ENCODE measurements around the gene AXIN2. TPM values are rescaled to one million over a fixed set of nuclear protein-coding genes. Genes with fewer than 3 reads are reported as not detected.
"Not testable (repeated sequence)": the region's sequence is repeated elsewhere in the genome, so short reads cannot be mapped to it uniquely, and the experiment has no call there.

The AXIN2 gene
- total RNA-seq, 4 donors from 2014 or later, result 17.2 to 63.4 (median 49.3) TPM

DNA sequence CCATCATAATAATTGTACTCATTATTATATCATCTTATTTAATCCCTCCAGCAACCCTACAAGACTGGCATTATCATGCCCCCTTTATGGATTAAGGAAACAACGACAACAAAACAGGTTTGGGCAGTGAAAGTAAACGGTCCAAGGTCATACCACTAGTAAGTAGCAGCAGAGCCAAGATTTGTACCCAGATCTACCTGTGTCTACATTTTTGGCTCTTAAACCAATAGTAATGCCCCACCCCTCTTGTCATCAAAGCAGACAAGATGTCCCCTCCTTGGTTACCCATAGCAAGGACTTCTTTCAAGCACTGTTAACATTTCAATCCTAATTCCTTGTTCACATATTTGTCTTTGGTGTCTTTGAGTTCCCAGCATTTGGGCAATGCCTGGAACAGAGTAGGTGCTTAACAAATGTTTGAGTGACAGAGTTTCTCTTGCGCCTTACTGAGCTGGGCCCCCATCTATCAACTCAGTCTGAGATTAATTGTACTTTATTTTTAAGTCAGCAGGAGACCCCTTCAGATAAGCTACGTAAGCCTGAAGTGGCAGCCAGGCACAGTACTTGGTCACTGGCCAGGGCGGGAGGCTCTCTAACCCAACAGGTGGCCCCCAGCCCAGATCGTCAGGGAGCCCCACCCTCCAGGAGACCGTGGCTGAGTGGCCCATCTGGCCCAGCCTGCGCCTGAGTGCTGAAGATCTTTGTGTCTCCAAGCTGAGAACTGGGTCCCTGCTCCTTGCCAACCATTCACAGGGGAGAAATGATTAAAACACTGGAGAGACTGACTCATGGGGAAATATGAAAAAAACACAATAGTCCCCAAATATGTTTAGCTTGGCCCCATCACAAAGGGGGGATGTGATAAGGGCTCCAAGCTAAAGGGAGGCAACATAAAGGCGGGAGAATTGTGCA, 75.8 kb downstream of the AXIN2 start:
- WGBS, result 75% methylated on average over 9 of the region's 9 CpGs
- peaks cover 0 to 3% (median 0%) of the 10 kb centered on the region in 4 donors for H3K4me1 ChIP-seq
- no peak overlapping the region for H3K4me3 ChIP-seq
- H3K27me3 ChIP-seq, result no peaks in the 10 kb centered on the region
- intact Hi-C loops (cut with DNase I), result no loop called here
- no peaks in the 10 kb centered on the region for H3K9me3 ChIP-seq
- no peak for DNase-seq (ENCODE audit: extremely low spot score)
- H3K27ac ChIP-seq (replicated peaks in 1 of 4), result no peak overlapping the region
- no peak for TF ChIP-seq EP300 (IDR thresholded peaks at IDR 0.05)
- TF ChIP-seq, protein P1, sequence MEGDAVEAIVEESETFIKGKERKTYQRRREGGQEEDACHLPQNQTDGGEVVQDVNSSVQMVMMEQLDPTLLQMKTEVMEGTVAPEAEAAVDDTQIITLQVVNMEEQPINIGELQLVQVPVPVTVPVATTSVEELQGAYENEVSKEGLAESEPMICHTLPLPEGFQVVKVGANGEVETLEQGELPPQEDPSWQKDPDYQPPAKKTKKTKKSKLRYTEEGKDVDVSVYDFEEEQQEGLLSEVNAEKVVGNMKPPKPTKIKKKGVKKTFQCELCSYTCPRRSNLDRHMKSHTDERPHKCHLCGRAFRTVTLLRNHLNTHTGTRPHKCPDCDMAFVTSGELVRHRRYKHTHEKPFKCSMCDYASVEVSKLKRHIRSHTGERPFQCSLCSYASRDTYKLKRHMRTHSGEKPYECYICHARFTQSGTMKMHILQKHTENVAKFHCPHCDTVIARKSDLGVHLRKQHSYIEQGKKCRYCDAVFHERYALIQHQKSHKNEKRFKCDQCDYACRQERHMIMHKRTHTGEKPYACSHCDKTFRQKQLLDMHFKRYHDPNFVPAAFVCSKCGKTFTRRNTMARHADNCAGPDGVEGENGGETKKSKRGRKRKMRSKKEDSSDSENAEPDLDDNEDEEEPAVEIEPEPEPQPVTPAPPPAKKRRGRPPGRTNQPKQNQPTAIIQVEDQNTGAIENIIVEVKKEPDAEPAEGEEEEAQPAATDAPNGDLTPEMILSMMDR (IDR thresholded peaks at IDR 0.05), result no peak
- no peak for TF ChIP-seq POLR2A (IDR thresholded peaks at IDR 0.05; ENCODE audit: low read depth)
- TF ChIP-seq POLR2AphosphoS5 (IDR thresholded peaks at IDR 0.05), result no peak
- no peaks in the 10 kb centered on the region for H3K36me3 ChIP-seq

GRCh38 chr17:65484405-65484804, 77.0 kb downstream of the AXIN2 start:
- WGBS, result 95% methylated on average over 15 of the region's 24 CpGs
- H3K4me3 ChIP-seq; H3K9me3 ChIP-seq; H3K27ac ChIP-seq (replicated peaks in 1 of 4); H3K27me3 ChIP-seq; DNase-seq (ENCODE audit: extremely low spot score); intact Hi-C loops (cut with DNase I); H3K4me1 ChIP-seq; H3K36me3 ChIP-seq: not testable (repeated sequence)

DNA sequence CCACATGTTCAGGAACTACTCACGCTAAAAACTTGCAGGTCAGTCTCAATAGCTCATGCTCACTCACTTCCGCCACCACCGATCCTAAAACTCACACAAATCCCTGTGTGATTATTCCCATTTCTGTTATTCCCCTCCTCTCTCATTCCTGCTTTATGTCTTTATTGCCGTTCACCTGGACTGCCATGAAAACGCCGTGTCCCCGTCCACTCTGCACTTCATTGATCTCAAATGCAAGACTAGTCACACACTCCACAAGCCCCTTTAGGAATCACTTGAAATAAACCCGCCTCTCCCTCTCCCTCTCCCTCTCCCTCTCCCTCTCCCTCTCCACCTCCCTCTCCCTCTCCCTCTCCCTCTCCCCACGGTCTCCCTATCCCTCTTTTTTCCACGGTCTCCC, 78.0 kb downstream of the AXIN2 start:
- Histone ChIP-seq H3K9me3 (no peaks in the 10 kb centered on the region), H3K36me3 (no peaks in the 10 kb centered on the region), H3K27me3 (no peaks in the 10 kb centered on the region), H3K4me1 (peaks cover 0 to 3% (median 0%) of the 10 kb centered on the region in 4 donors), H3K27ac (replicated peaks in 1 of 4) (no peak overlapping the region), H3K4me3 (no peak overlapping the region)
- intact Hi-C loops (cut with DNase I), result no loop called here
- TF ChIP-seq POLR2A (IDR thresholded peaks at IDR 0.05; ENCODE audit: low read depth) (no peak), EP300 (IDR thresholded peaks at IDR 0.05) (no peak), POLR2AphosphoS5 (IDR thresholded peaks at IDR 0.05) (no peak)
- TF ChIP-seq, protein P1 (IDR thresholded peaks at IDR 0.05), result no peak
- no peak for DNase-seq (ENCODE audit: extremely low spot score)
- WGBS, result 85% methylated on average over 10 of the region's 10 CpGs

- no peak for DNase-seq (ENCODE audit: extremely low spot score)
Observed at GRCh38 chr17:65482201-65482600, 79.2 kb downstream of the AXIN2 start.

GRCh38 chr17:65479282-65479681, 82.2 kb downstream of the AXIN2 start:
- H3K36me3 ChIP-seq, result no peaks in the 10 kb centered on the region
- H3K4me1 ChIP-seq, result no peaks in the 10 kb centered on the region
- WGBS, result 100% methylated on average over 1 of the region's 2 CpGs
- H3K9me3 ChIP-seq, result no peaks in the 10 kb centered on the region
- intact Hi-C loops (cut with DNase I), result no loop called here
- no peak for DNase-seq (ENCODE audit: extremely low spot score)
- no peaks in the 10 kb centered on the region for H3K27me3 ChIP-seq
- no peak for TF ChIP-seq EP300 (IDR thresholded peaks at IDR 0.05)
- no peak for TF ChIP-seq POLR2AphosphoS5 (IDR thresholded peaks at IDR 0.05)
- no peak for TF ChIP-seq POLR2A (IDR thresholded peaks at IDR 0.05; ENCODE audit: low read depth)
- TF ChIP-seq, protein P1 (IDR thresholded peaks at IDR 0.05), result no peak
- H3K4me3 ChIP-seq, result no peak overlapping the region
- no peak overlapping the region for H3K27ac ChIP-seq (replicated peaks in 1 of 4)

More at GRCh38 chr17:65482201-65482600, 79.2 kb downstream of the AXIN2 start:
- Histone ChIP-seq H3K4me1 (peaks cover 0 to 3% (median 0%) of the 10 kb centered on the region in 4 donors), H3K27me3 (no peaks in the 10 kb centered on the region), H3K4me3 (no peak overlapping the region), H3K27ac (replicated peaks in 1 of 4) (no peak overlapping the region), H3K36me3 (no peaks in the 10 kb centered on the region), H3K9me3 (no peaks in the 10 kb centered on the region)
- intact Hi-C loops (cut with DNase I), result no loop called here
- TF ChIP-seq EP300 (IDR thresholded peaks at IDR 0.05), result no peak
- TF ChIP-seq, protein P1 (IDR thresholded peaks at IDR 0.05), result no peak
- TF ChIP-seq POLR2AphosphoS5 (IDR thresholded peaks at IDR 0.05), result no peak
- TF ChIP-seq POLR2A (IDR thresholded peaks at IDR 0.05; ENCODE audit: low read depth), result no peak
- 54% methylated on average over 3 of the region's 3 CpGs for WGBS

All from esophagus muscularis mucosa (tissue), 4 donors.